WTC11 (cell line): ENCODE results near the gene DHRSX. TPM values are rescaled to one million over a fixed set of nuclear protein-coding genes. Genes with fewer than 3 reads are reported as not detected.
A peak's percentile ranks its signal among the peaks of the same experiment; 100 is the strongest.

ENCODE experiments used
- ATAC-seq: fragments of 200-7000 bp; cut with Tn5 transposase; 2 replicates; pipeline ENCODE4 v1.10.0; 2021; ENCODE audit warnings: mild to moderate bottlenecking, moderate library complexity
- CTCF ChIA-PET: fragments of 300-600 bp; sonication (Branson Sonifier 250); formaldehyde crosslinking; loops from one replicate; lab custom pipeline; 2021; ENCODE audit warnings: antibody characterized with exemption; lab: Charles Lee
- POLR2A ChIA-PET: fragments of 350-600 bp; sonication (Branson Sonifier 250); formaldehyde crosslinking; loops from one replicate; lab custom pipeline; 2021; ENCODE audit warnings: antibody characterized with exemption; lab: Charles Lee
- DNase-seq: peaks from one replicate; pipeline ENCODE4 v3.0.0; 2021; ENCODE audit warnings: low spot score
- H3K27ac Mint-ChIP-seq: 2 replicates; pipeline ENCODE4 v1.8.0; 2021; ENCODE audit warnings: mixed read lengths
- H3K27me3 Mint-ChIP-seq: 2 replicates; pipeline ENCODE4 v1.8.0; 2021; ENCODE audit warnings: low read depth, mild to moderate bottlenecking, moderate library complexity, mixed read lengths
- H3K36me3 Mint-ChIP-seq: 2 replicates; pipeline ENCODE4 v1.8.0; 2021; ENCODE audit warnings: mixed read lengths
- H3K4me1 Mint-ChIP-seq: 2 replicates; pipeline ENCODE4 v1.8.0; 2022; ENCODE audit warnings: mixed read lengths
- H3K4me3 Mint-ChIP-seq: 2 replicates; pipeline ENCODE4 v1.8.0; 2021; ENCODE audit warnings: mild to moderate bottlenecking, moderate library complexity, mixed read lengths
- H3K9me3 Mint-ChIP-seq: 2 replicates; pipeline ENCODE4 v1.8.0; 2021; ENCODE audit warnings: mixed read lengths
- AFF4 ChIP-seq: sonication (generic); formaldehyde crosslinking; IDR thresholded peaks from 2 replicates; pipeline ENCODE4 v1.8.1; 2023; ENCODE audit warnings: mild to moderate bottlenecking, missing genetic modification reagents, borderline replicate concordance
- ARID4B ChIP-seq: sonication (generic); formaldehyde crosslinking; IDR thresholded peaks from 2 replicates; pipeline ENCODE4 v1.8.0; 2023; ENCODE audit warnings: missing genetic modification reagents, mild to moderate bottlenecking, borderline replicate concordance
- ETV6 ChIP-seq: sonication (generic); formaldehyde crosslinking; IDR thresholded peaks from 2 replicates; pipeline ENCODE4 v1.8.1; 2022; ENCODE audit warnings: mild to moderate bottlenecking, missing genetic modification reagents
- FOXK1 ChIP-seq: sonication (generic); formaldehyde crosslinking; IDR thresholded peaks from 2 replicates; pipeline ENCODE4 v1.8.0; 2022; ENCODE audit warnings: mild to moderate bottlenecking, moderate library complexity, missing genetic modification reagents
- FOXP1 ChIP-seq: sonication (generic); formaldehyde crosslinking; IDR thresholded peaks from 2 replicates; pipeline ENCODE4 v1.8.0; 2022; ENCODE audit warnings: missing genetic modification reagents, mild to moderate bottlenecking, moderate library complexity, borderline replicate concordance
- MAX ChIP-seq: sonication (generic); formaldehyde crosslinking; IDR thresholded peaks from 2 replicates; pipeline ENCODE4 v1.8.0; 2022; ENCODE audit warnings: mild to moderate bottlenecking, missing genetic modification reagents
- NFATC4 ChIP-seq: fragments of 250-450 bp; sonication (Bioruptor Pico); IDR thresholded peaks from 2 replicates; pipeline ENCODE4 v1.9.0; 2021; ENCODE audit warnings: mild to moderate bottlenecking
- NFE2L1 ChIP-seq: sonication (generic); formaldehyde crosslinking; IDR thresholded peaks from 2 replicates; pipeline ENCODE4 v1.8.1; 2023; ENCODE audit warnings: missing genetic modification reagents
- NR1H2 ChIP-seq: sonication (generic); formaldehyde crosslinking; IDR thresholded peaks from 2 replicates; pipeline ENCODE4 v1.9.0; 2021; ENCODE audit warnings: mild to moderate bottlenecking, moderate library complexity, missing genetic modification reagents
- OVOL2 ChIP-seq: fragments of 250-450 bp; sonication (Bioruptor Pico); IDR thresholded peaks from 2 replicates; pipeline ENCODE4 v1.9.0; 2021; ENCODE audit warnings: mild to moderate bottlenecking, borderline replicate concordance
- PRRX2 ChIP-seq: fragments of 250-450 bp; sonication (Bioruptor Pico); IDR thresholded peaks from 2 replicates; pipeline ENCODE4 v1.8.0; 2021; ENCODE audit warnings: mild to moderate bottlenecking
- SP1 ChIP-seq: sonication (generic); formaldehyde crosslinking; conservative IDR thresholded peaks from 2 replicates; pipeline ENCODE4 v1.8.1; 2022; ENCODE audit warnings: missing genetic modification reagents
- STAT6 ChIP-seq: sonication (generic); formaldehyde crosslinking; conservative IDR thresholded peaks from 2 replicates; pipeline ENCODE4 v1.8.1; 2023; ENCODE audit warnings: mild to moderate bottlenecking, low read depth, missing genetic modification reagents, moderate library complexity
- USF1 ChIP-seq: sonication (generic); formaldehyde crosslinking; IDR thresholded peaks from 2 replicates; pipeline ENCODE4 v1.8.0; 2022; ENCODE audit warnings: mild to moderate bottlenecking, missing genetic modification reagents
- USF2 ChIP-seq: sonication (generic); formaldehyde crosslinking; IDR thresholded peaks from 2 replicates; pipeline ENCODE4 v1.8.1; 2023; ENCODE audit warnings: mild to moderate bottlenecking, missing genetic modification reagents, moderate library complexity
- ZNF425 ChIP-seq: fragments of 250-450 bp; sonication (Bioruptor Pico); conservative IDR thresholded peaks from 2 replicates; pipeline ENCODE4 v1.9.0; 2021; ENCODE audit warnings: mild to moderate bottlenecking
- total RNA-seq: library from RNA; stranded (reverse); gene quantifications from 3 replicates; pipeline ENCODE4 v1.2.3, GENCODE V29; 2021

The DHRSX gene
- total RNA-seq, 1 experiment from 2014 or later: 28.2 TPM

- ATAC-seq (peak; percentile 64), DNase-seq (peak; percentile 44)
- Mint-ChIP-seq H3K27me3 (no peaks in the 10 kb centered on the region), H3K27ac (peak overlapping the region; percentile 87), H3K9me3 (peaks cover 25% of the 10 kb centered on the region), H3K4me3 (no peak overlapping the region), H3K4me1 (peaks cover 26% of the 10 kb centered on the region), H3K36me3 (peaks cover 35% of the 10 kb centered on the region)
- ChIA-PET CTCF (no interaction called here), POLR2A (no interaction called here)
- peak; percentile 32; the same call in 1 of the 2 replicates for TF ChIP-seq MAX (CRISPR knock-in tag)
- no peak for TF ChIP-seq SP1 (CRISPR knock-in tag)
- peak; percentile 44; the same call in 1 of the 2 replicates for TF ChIP-seq FOXP1 (CRISPR knock-in tag)
- no peak for TF ChIP-seq AFF4
- TF ChIP-seq FOXK1: peak; percentile 24
- TF ChIP-seq ZNF425: no peak
These were observed 49.1 kb downstream of the DHRSX start for GRCh38 chrX:2451501-2452316.

GRCh38 chrX:2450681-2451080 lies 50.1 kb downstream of the DHRSX start:
- Mint-ChIP-seq H3K4me3 (no peak overlapping the region), H3K36me3 (peaks cover 40% of the 10 kb centered on the region)

More at GRCh38 chrX:2450681-2451080, 50.1 kb downstream of the DHRSX start:
- H3K27ac Mint-ChIP-seq: peak overlapping the region; percentile 80; the same call in 1 of the 2 replicates
- no peak for DNase-seq
- H3K27me3 Mint-ChIP-seq: no peaks in the 10 kb centered on the region
- TF ChIP-seq FOXK1 (no peak), USF2 (no peak), NFE2L1 (CRISPR knock-in tag) (no peak), USF1 (CRISPR knock-in tag) (no peak), FOXP1 (CRISPR knock-in tag) (no peak), NR1H2 (no peak), PRRX2 (CRISPR knock-in tag) (no peak), ARID4B (CRISPR knock-in tag) (no peak), OVOL2 (no peak), NFATC4 (no peak), ETV6 (CRISPR knock-in tag) (no peak), STAT6 (CRISPR knock-in tag) (no peak)
- TF ChIP-seq, all 79 proteins: peak for 0
- H3K9me3 Mint-ChIP-seq: peaks cover 34% of the 10 kb centered on the region
- peaks cover 24% of the 10 kb centered on the region for H3K4me1 Mint-ChIP-seq
- ChIA-PET POLR2A (no interaction called here), CTCF (no interaction called here)
- ATAC-seq: peak; percentile 47; the same call in 1 of the 2 replicates
